ENCODE results near the gene SENP7.

- TF ChIP-seq, protein P1, sequence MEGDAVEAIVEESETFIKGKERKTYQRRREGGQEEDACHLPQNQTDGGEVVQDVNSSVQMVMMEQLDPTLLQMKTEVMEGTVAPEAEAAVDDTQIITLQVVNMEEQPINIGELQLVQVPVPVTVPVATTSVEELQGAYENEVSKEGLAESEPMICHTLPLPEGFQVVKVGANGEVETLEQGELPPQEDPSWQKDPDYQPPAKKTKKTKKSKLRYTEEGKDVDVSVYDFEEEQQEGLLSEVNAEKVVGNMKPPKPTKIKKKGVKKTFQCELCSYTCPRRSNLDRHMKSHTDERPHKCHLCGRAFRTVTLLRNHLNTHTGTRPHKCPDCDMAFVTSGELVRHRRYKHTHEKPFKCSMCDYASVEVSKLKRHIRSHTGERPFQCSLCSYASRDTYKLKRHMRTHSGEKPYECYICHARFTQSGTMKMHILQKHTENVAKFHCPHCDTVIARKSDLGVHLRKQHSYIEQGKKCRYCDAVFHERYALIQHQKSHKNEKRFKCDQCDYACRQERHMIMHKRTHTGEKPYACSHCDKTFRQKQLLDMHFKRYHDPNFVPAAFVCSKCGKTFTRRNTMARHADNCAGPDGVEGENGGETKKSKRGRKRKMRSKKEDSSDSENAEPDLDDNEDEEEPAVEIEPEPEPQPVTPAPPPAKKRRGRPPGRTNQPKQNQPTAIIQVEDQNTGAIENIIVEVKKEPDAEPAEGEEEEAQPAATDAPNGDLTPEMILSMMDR (IDR thresholded peaks at IDR 0.05) = no peak
- TF ChIP-seq POLR2A (IDR thresholded peaks at IDR 0.05) = no peak
These were observed 22.2 kb upstream of the SENP7 start for GRCh38 chr3:101535221-101535620.

All from heart left ventricle (tissue), 13 donors.